GM21576 (cell line): ENCODE data around the gene NCL.
"Not testable (repeated sequence)": the region's sequence is repeated elsewhere in the genome, so short reads cannot be mapped to it uniquely, and the experiment has no call there.

Experiments
- ATAC-seq: cut with Tn5 transposase; IDR thresholded peaks from one replicate; pipeline ENCODE4 v1.9.1; 2021; ENCODE audit warnings: mild to moderate bottlenecking, moderate library complexity; ENCODE audit not compliant: unreplicated experiment

NCL gene

GRCh38 chr2:231431606-231432005 is 32.7 kb downstream of the NCL start:
- no peak for ATAC-seq

- ATAC-seq: not testable (repeated sequence)
Observed at GRCh38 chr2:231430437-231430836, 33.8 kb downstream of the NCL start.

GRCh38 chr2:231429901-231430300 is 34.4 kb downstream of the NCL start:
- ATAC-seq: no peak

GRCh38 chr2:231429152-231429551 is 35.1 kb downstream of the NCL start:
- no peak for ATAC-seq

- ATAC-seq: no peak
Observed at GRCh38 chr2:231427116-231427515, 37.2 kb downstream of the NCL start.

- ATAC-seq: no peak
Observed at GRCh38 chr2:231425811-231426703, 38.2 kb downstream of the NCL start.

GRCh38 chr2:231425291-231425810 is 38.9 kb downstream of the NCL start:
- ATAC-seq: no peak

GRCh38 chr2:231423176-231423575 is 41.1 kb downstream of the NCL start:
- no peak for ATAC-seq

GRCh38 chr2:231422056-231422455 is 42.2 kb downstream of the NCL start:
- ATAC-seq: no peak

GRCh38 chr2:231421051-231421580 is 43.2 kb downstream of the NCL start:
- no peak for ATAC-seq

- ATAC-seq: no peak
Observed at GRCh38 chr2:231418820-231419640, 45.3 kb downstream of the NCL start.

- no peak for ATAC-seq
Observed at GRCh38 chr2:231415029-231415428, 49.3 kb downstream of the NCL start.

- ATAC-seq: no peak
Observed at GRCh38 chr2:231413921-231414476, 50.3 kb downstream of the NCL start.

GRCh38 chr2:231413456-231413855 is 50.8 kb downstream of the NCL start:
- ATAC-seq: no peak

- ATAC-seq: no peak
Observed at GRCh38 chr2:231412618-231412963, 51.7 kb downstream of the NCL start.

- peak; percentile 99 for ATAC-seq
Observed at GRCh38 chr2:231411831-231412617, 52.3 kb downstream of the NCL start.

- ATAC-seq: no peak
Observed at GRCh38 chr2:231411237-231411636, 53.0 kb downstream of the NCL start.

GRCh38 chr2:231410293-231411004 is 53.8 kb downstream of the NCL start:
- no peak for ATAC-seq

GRCh38 chr2:231409776-231410175 is 54.5 kb downstream of the NCL start:
- no peak for ATAC-seq

- not testable (repeated sequence) for ATAC-seq
Observed at GRCh38 chr2:231408304-231408703, 56.0 kb downstream of the NCL start.
